ENCODE data around the gene S100A10.

S100A10 gene

GRCh38 chr1:151982300-151983005, 11.2 kb downstream of the S100A10 start:
- H3K36me3 ChIP-seq (ENCODE audit: insufficient read depth, low read length) = peaks cover 52% of the 10 kb centered on the region
- no peak overlapping the region for H3K4me2 ChIP-seq (ENCODE audit: insufficient read depth, low read length)
- no peak overlapping the region for H3K27ac ChIP-seq (ENCODE audit: low read length)

GRCh38 chr1:151981178-151981525, 12.5 kb downstream of the S100A10 start:
- H3K4me2 ChIP-seq (ENCODE audit: insufficient read depth, low read length) = no peak overlapping the region
- no peak overlapping the region for H3K4me3 ChIP-seq (ENCODE audit: low read depth in 1 of 2, low read length in 2 of 2)
- peaks cover 52% of the 10 kb centered on the region for H3K36me3 ChIP-seq (ENCODE audit: insufficient read depth, low read length)
- no peaks in the 10 kb centered on the region for H4K20me1 ChIP-seq (ENCODE audit: insufficient read depth, low read length)
- ATAC-seq (ENCODE audit: insufficient read depth, low read depth) (no peak), DNase-seq (no peak)
- no peak for TF ChIP-seq CTCF (IDR thresholded peaks at IDR 0.05; ENCODE audit: borderline replicate concordance, extremely low read depth, low read length, poor library complexity, severe bottlenecking)
- no peak for TF ChIP-seq EZH2 (IDR thresholded peaks at IDR 0.05; ENCODE audit: borderline replicate concordance, low read depth, low read length, severe bottlenecking)
- H3K9me3 ChIP-seq (ENCODE audit: insufficient read depth, low read length, severe bottlenecking) = no peaks in the 10 kb centered on the region
- H3K9ac ChIP-seq (ENCODE audit: low read depth, low read length) = no peak overlapping the region
- H3K4me1 ChIP-seq (ENCODE audit: insufficient read depth, low read length) = no peaks in the 10 kb centered on the region
- H3K79me2 ChIP-seq (ENCODE audit: insufficient read depth, low read length) = no peaks in the 10 kb centered on the region
- no peak overlapping the region for H2AFZ ChIP-seq (ENCODE audit: low read depth, low read length)
- H3K27me3 ChIP-seq (ENCODE audit: insufficient read depth, low read length, poor library complexity) = no peaks in the 10 kb centered on the region
- no peak overlapping the region for H3K27ac ChIP-seq (ENCODE audit: low read length)

More at GRCh38 chr1:151982300-151983005, 11.2 kb downstream of the S100A10 start:
- H3K9me3 ChIP-seq (ENCODE audit: insufficient read depth, low read length, severe bottlenecking) = no peaks in the 10 kb centered on the region
- no peak for TF ChIP-seq EZH2 (IDR thresholded peaks at IDR 0.05; ENCODE audit: borderline replicate concordance, low read depth, low read length, severe bottlenecking)
- TF ChIP-seq CTCF (IDR thresholded peaks at IDR 0.05; ENCODE audit: borderline replicate concordance, extremely low read depth, low read length, poor library complexity, severe bottlenecking) = no peak
- no peak overlapping the region for H2AFZ ChIP-seq (ENCODE audit: low read depth, low read length)
- DNase-seq (no peak), ATAC-seq (ENCODE audit: insufficient read depth, low read depth) (no peak)
- H3K4me1 ChIP-seq (ENCODE audit: insufficient read depth, low read length) = no peaks in the 10 kb centered on the region
- H4K20me1 ChIP-seq (ENCODE audit: insufficient read depth, low read length) = 0 out of 2 replicates have a peak, but pooled peaks cover 3% of the 10 kb centered on the region
- no peaks in the 10 kb centered on the region for H3K79me2 ChIP-seq (ENCODE audit: insufficient read depth, low read length)
- no peaks in the 10 kb centered on the region for H3K27me3 ChIP-seq (ENCODE audit: insufficient read depth, low read length, poor library complexity)
- H3K9ac ChIP-seq (ENCODE audit: low read depth, low read length) = no peak overlapping the region
- no peak overlapping the region for H3K4me3 ChIP-seq (ENCODE audit: low read depth in 1 of 2, low read length in 2 of 2)

- H3K4me1 ChIP-seq (ENCODE audit: insufficient read depth, low read length) = no peaks in the 10 kb centered on the region
- no peaks in the 10 kb centered on the region for H3K27me3 ChIP-seq (ENCODE audit: insufficient read depth, low read length, poor library complexity)
- no peak overlapping the region for H3K9ac ChIP-seq (ENCODE audit: low read depth, low read length)
- H3K36me3 ChIP-seq (ENCODE audit: insufficient read depth, low read length) = peaks cover 45% of the 10 kb centered on the region
- DNase-seq (no peak), ATAC-seq (ENCODE audit: insufficient read depth, low read depth) (no peak)
- TF ChIP-seq EZH2 (IDR thresholded peaks at IDR 0.05; ENCODE audit: borderline replicate concordance, low read depth, low read length, severe bottlenecking) (no peak), CTCF (IDR thresholded peaks at IDR 0.05; ENCODE audit: borderline replicate concordance, extremely low read depth, low read length, poor library complexity, severe bottlenecking) (no peak)
- no peaks in the 10 kb centered on the region for H3K79me2 ChIP-seq (ENCODE audit: insufficient read depth, low read length)
- no peak overlapping the region for H2AFZ ChIP-seq (ENCODE audit: low read depth, low read length)
- no peaks in the 10 kb centered on the region for H3K9me3 ChIP-seq (ENCODE audit: insufficient read depth, low read length, severe bottlenecking)
- no peak overlapping the region for H3K4me2 ChIP-seq (ENCODE audit: insufficient read depth, low read length)
- H3K4me3 ChIP-seq (ENCODE audit: low read depth in 1 of 2, low read length in 2 of 2) = no peak overlapping the region
- no peak overlapping the region for H3K27ac ChIP-seq (ENCODE audit: low read length)
- no peaks in the 10 kb centered on the region for H4K20me1 ChIP-seq (ENCODE audit: insufficient read depth, low read length)
Measured at GRCh38 chr1:151980287-151981177, 13.1 kb downstream of the S100A10 start.
